Activated CD8-positive, alpha-beta memory T cell treated with anti-CD3 and anti-CD28 coated beads for 48 hours (primary cell): Measurements from ENCODE around the gene MYBPC1.

Experiments used
- DNase-seq, 3 experiments: peaks; one replicate each; pipeline ENCODE4 v3.0.0-alpha.2; 2020; ENCODE audit warnings: low read depth in 2 of 3, low spot score in 2 of 3

MYBPC1 gene

DNA sequence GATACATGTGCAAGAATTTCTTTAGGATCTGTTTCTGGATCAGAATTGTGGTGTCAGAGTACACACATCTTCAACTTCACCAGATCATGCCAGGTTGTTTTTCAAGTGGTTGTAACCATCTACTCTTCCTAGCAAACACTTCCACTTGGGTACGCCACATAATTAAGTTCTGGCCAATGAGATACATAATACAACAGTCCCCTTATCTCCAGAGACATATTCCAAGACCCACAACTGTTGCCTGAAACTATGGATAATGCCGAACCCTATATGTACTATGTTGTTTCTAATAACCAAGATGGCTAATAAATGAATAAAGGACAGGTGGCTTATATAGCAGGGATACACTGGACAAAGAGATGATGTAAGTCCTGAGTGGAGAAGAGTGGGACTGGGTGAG lies 100.2 kb downstream of the MYBPC1 start:
- DNase-seq = no peak

- DNase-seq = no peak
Measured at GRCh38 chr12:101695706-101696105, 100.9 kb downstream of the MYBPC1 start.

DNA sequence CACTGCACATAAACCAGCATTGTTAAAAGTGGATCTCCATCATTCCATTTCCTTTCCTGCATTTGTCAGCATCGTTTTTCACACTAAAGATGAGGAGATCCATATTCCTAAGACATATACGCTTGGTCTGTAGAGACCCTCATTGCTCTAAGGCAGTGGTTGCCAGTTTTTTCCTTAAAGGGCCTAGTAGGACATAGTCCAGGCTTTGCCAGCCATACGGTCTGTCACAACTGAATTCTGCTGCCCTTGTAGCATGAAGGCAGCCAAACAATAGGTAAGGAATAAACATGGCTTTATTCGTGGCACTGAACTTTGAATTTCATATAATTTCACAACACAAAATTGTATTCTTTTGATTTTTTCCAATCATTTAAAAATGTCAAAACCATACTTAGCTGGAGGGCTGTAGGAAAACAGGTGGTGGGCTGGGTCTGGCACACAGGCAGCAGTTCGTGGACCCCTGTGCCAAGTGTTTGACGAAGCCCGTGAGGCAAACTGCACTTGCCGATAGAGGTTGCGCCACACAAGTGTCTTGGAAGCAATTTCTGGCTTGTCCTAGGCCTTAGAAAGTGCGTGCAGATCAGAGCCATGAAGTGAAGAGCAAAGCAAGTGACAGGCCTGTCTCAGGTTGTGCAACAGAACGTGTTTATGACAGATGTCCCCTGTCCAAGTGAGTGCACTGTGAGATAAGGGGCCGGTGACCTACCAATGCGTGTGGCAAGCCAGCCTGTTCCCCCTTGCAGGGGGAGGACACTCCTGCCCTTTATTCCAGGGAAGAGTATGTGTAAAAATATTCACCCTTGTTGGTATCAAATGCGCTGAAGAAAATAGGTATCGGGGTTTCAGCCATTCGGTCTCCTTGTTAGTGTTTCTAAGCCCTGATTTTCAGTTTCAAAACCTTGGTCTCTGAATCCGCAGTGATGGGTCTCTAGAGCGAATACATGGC lies 101.8 kb downstream of the MYBPC1 start:
- DNase-seq = peak in 1 of 3 experiments; percentile 5

- DNase-seq = peak; percentile 33 to 43 (median 41)
Measured at GRCh38 chr12:101697197-101697929, 102.6 kb downstream of the MYBPC1 start, which contains the start of gene CHPT1. CHPT1 (plus strand) TSS chr12:101697640; CDS start chr12:101697862, 222 bp downstream.

DNA sequence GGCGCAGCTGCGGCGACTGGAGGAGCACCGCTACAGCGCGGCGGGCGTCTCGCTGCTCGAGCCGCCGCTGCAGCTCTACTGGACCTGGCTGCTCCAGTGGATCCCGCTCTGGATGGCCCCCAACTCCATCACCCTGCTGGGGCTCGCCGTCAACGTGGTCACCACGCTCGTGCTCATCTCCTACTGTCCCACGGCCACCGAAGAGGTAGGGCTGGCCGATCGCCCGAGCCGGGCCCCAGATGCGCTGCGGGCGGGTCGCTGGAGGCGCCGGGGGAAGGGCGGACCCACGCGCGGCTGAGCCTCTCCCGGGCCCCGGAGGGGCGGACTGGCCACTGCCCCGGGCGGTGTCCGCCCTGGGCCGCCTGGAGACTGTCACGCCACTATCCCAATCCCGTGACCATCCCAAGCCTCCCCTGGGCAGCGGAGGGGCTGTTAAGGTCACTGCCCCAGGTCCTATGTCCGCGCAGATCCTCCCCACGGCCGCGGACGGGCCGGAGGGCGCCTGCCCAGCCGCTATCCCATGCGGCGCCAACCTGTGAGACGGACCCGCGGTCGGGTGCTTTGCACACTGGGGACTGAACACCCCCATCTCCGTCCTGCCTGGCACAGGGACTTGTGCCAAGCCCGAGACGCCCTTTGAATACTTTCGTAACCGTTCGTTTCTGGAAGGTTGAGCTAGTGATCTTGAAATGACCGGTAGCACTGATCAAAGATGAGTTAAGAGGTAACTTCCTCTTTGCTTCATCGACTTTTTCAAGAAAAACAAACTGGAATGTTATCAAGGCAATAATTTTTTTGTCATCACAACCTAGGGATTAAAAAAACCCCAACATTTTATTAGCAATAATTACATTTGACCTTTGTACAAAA lies 103.4 kb downstream of the MYBPC1 start:
- DNase-seq = peak in 1 of 3 experiments; percentile 23

DNA sequence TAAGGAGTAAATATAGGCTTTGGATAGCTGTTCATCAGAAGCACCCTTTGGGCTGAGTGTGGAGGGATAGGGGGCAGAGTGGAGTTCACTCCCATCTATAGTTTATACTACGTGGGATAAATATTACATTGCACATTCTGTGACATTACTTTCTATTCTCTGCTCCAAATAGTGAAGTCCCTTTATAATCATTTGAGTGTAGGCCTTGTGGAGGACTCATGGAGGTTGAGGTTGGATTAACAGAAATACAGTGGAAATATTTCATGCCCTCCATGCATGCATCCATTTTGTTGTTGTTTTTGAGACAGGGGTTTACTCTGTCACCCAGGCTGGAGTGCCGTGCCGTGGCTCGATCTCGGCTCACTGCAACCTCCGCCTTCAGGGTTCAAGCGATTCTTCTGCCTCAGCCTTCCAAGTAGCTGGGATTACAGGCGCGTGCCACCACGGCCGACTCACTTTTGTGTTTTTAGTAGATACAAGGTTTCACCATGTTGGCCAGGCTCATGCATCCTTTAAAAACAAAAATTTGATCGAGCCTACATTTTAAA lies 104.1 kb downstream of the MYBPC1 start:
- DNase-seq = no peak

DNA sequence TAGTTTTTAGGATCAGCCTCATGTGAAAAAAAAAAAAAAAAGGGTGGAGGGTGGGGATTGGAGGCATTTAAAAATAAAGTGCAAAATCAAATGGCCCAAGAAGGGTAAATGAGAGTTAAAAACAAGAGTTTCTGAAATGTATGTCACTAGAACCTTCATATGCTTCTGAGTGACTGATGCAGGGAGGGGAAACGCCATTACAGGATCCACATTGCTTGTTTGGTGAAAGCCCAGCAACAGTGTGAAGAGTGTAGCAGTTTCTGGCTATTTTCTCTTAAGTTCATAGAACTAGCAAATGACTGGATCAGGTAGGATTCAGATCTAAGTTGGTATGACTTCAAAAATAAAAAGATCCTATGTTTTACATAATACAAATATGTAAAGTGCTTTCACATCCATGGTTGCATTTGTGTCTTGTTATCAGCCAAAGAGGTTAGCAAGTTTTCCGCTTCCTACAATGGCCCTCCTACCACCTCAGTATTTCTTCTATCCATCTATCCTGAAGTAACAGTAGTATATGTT lies 105.6 kb downstream of the MYBPC1 start:
- no peak for DNase-seq

DNA sequence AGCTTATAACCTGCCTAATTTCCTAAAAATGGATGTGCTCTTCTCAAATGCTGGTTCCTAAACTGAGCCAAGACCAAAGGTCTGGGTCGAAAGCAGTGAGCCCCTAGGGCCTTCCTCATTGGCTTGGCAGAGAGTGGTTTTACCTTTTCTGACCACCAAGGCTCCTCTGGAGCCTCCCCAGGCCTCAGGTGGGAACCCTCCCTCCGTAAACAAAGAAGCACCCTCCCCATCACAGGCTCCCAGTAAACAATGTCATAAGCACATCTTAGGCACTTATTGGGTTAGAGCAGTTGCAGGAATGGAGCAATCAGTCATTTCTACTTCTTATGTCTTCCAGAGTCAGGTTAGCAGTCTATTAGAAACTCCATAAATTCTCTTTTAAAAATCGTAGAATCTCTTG lies 108.7 kb downstream of the MYBPC1 start:
- no peak for DNase-seq

GRCh38 chr12:101706403-101706802 lies 111.6 kb downstream of the MYBPC1 start:
- no peak for DNase-seq

- DNase-seq = no peak
Measured at GRCh38 chr12:101707131-101707782, 112.5 kb downstream of the MYBPC1 start.

DNA sequence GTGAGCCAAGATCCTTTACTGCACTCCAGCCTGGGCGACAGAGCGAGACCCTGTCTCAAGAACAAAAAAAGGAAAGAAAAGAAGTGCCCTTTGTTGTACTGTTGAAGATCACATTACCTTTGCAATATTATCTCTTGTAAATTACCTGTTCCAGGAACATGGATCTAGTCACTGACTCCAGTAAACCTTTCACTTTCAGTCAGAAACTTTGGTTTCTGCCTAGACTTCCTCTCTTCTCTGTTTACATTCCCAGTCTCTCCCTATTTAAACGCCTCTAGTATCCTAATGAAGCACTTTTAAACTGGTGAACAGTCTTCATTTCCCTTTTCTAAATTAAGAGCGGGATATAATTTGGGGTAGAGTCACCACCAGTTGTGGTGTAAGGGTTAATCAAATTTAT lies 115.5 kb downstream of the MYBPC1 start:
- no peak for DNase-seq

DNA sequence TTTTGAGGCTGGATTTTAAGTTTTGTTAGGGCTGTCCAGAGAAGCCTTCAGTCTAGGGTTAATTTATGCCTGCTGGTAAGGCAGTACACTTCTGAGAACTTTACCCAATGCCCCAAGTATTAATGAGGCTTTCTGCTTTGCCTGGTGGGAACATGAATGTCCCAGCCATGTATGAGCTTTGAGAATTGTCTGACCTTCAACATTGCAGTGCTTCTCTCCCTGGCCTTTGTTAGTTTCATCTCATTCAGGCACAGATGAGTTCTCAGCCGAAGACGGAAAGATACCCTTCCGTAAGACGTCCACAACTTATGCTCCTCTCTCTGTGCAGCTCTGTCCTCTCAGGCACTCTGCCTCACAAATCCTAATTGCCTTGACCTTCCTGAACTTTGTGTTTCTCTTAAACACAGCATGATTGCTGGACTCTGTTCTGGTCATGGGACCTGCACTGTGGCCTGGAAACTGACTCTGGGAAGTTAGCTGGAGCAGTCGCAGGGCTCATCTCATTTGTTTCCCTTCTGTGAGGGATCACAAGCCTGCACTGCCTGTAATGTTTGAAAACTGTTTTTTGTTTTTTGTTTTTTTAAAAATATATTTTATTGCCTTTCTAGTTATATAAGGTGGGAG lies 118.4 kb downstream of the MYBPC1 start:
- DNase-seq = no peak

GRCh38 chr12:101713930-101714329 lies 119.2 kb downstream of the MYBPC1 start:
- DNase-seq = no peak

DNA sequence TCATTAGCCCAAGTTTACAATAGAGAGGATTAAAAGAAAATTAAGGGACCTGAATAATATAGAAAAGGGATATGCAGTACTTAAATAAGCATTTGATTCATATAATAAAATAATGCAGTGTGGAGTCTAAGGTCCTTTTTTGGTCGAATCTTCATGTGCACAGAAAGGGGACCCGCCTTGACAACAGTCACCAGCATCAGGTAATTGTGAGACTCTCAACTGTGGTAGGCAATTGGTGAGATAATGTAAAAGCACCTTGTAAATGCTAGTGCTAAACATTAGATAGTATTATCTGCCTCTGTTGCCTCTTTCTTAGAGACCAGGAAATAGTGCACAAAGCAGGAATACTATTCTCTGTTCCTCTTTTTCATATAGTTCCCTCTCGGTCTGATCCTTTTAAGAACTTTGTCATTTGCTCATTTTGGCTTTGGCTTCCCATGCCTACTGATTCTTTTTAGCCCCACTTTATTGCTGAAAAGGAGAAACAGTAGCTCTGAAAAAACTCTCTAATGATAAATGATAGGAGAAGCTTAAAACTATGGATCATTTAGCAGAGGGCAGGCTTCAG lies 120.2 kb downstream of the MYBPC1 start:
- no peak for DNase-seq

- DNase-seq = no peak
Measured at GRCh38 chr12:101719566-101719965, 124.8 kb downstream of the MYBPC1 start.

- DNase-seq = no peak
Measured at GRCh38 chr12:101720118-101720517, 125.3 kb downstream of the MYBPC1 start.

GRCh38 chr12:101722392-101722791 lies 127.6 kb downstream of the MYBPC1 start:
- DNase-seq = no peak

DNA sequence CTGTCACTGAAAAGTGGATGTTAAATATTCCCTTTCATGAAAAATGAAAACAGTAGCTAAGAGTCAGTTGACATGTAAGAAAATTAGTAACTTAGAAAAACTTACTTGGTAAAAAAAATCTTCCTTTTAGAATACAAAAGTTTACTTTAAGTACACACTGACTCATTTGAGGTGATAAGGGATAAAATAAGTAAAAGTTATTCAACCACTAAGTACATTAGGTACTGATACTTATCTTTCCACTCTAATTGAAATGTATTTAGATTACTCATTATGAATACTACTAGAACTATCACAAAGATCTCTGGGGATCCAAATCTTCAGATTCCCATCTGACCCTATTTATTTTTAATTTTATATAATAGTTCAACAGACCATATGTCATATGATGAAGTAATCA lies 132.3 kb downstream of the MYBPC1 start:
- DNase-seq = no peak

- DNase-seq = no peak
Measured at GRCh38 chr12:101729842-101730241, 135.1 kb downstream of the MYBPC1 start.
